Retinal pigment epithelial cell (primary cell): Measurements from ENCODE around the gene CROCC2.

ENCODE experiments used
- DNase-seq: peaks from one replicate; pipeline ENCODE4 v3.0.0-alpha.2; 2010; ENCODE audit warnings: low read depth
- H3K4me3 ChIP-seq: 2 replicates; pipeline ENCODE4 v1.5.1; 2011; ENCODE audit warnings: mild to moderate bottlenecking, low read length, control low read depth, moderate library complexity
- CTCF ChIP-seq: conservative IDR thresholded peaks from 2 replicates; pipeline ENCODE4 v1.5.1; 2011; ENCODE audit warnings: low read depth, low read length, control low read depth, inconsistent platforms

CROCC2 gene

GRCh38 chr2:240962300-240963064, 56.3 kb downstream of the CROCC2 start:
- TF ChIP-seq CTCF: no peak
- no peak overlapping the region for H3K4me3 ChIP-seq
- no peak for DNase-seq

GRCh38 chr2:240963065-240963867, 57.1 kb downstream of the CROCC2 start:
- H3K4me3 ChIP-seq: no peak overlapping the region
- TF ChIP-seq CTCF: no peak
- DNase-seq: no peak

- TF ChIP-seq CTCF: no peak
- no peak overlapping the region for H3K4me3 ChIP-seq
- DNase-seq: no peak
Observed at GRCh38 chr2:240963868-240964703, 58.0 kb downstream of the CROCC2 start.

GRCh38 chr2:240964704-240965295, 58.7 kb downstream of the CROCC2 start:
- no peak overlapping the region for H3K4me3 ChIP-seq
- no peak for TF ChIP-seq CTCF
- no peak for DNase-seq

GRCh38 chr2:240965296-240965904, 59.3 kb downstream of the CROCC2 start:
- TF ChIP-seq CTCF: no peak
- DNase-seq: no peak
- no peak overlapping the region for H3K4me3 ChIP-seq

- no peak for TF ChIP-seq CTCF
- H3K4me3 ChIP-seq: no peak overlapping the region
- no peak for DNase-seq
Observed at GRCh38 chr2:240965905-240966456, 59.8 kb downstream of the CROCC2 start.
